ENCODE results near the gene SFXN5. TPM values are rescaled to one million over a fixed set of nuclear protein-coding genes. Genes with fewer than 3 reads are reported as not detected.

Gene SFXN5
- polyA plus RNA-seq, 1 donor (not counting 4 experiments of a cell fraction or from before 2014, with no cell fraction given): 6.3 TPM

- DNase-seq (ENCODE audit: low read depth, low spot score): no peak
- dilution Hi-C loops (cut with MboI; ENCODE audit: extremely low pct_ligation_motif_present, low sequenced_read_pairs): no loop called here
- Histone ChIP-seq H3K9me1 (ENCODE audit: control insufficient read depth, extremely low read depth, insufficient read depth, low read length) (no peaks in the 10 kb centered on the region), H3K4me2 (ENCODE audit: control insufficient read depth, extremely low read depth, insufficient read depth, low read depth, low read length) (no peak overlapping the region), H3K27me3 (ENCODE audit: control insufficient read depth, extremely low read depth, insufficient read depth, low read length) (no peaks in the 10 kb centered on the region), H3K4me3 (ENCODE audit: control insufficient read depth in 2 of 3, extremely low read depth in 1 of 3, insufficient read depth in 2 of 3, low read depth in 1 of 3, low read length in 3 of 3) (no peak overlapping the region), H3K9me3 (ENCODE audit: control insufficient read depth, low read depth, low read length) (no peaks in the 10 kb centered on the region), H3K4me1 (ENCODE audit: control insufficient read depth, extremely low read depth, insufficient read depth, low read length) (peaks cover 6% of the 10 kb centered on the region), H3K9ac (ENCODE audit: control insufficient read depth, extremely low read depth, insufficient read depth, low read length) (no peak overlapping the region), H3K79me2 (ENCODE audit: control insufficient read depth, insufficient read depth, low read length) (no peaks in the 10 kb centered on the region), H3K27ac (ENCODE audit: control insufficient read depth, insufficient read depth, low read length) (no peak overlapping the region), H3K36me3 (ENCODE audit: control insufficient read depth in 2 of 2, extremely low read depth in 1 of 2, insufficient read depth in 2 of 2, low read length in 2 of 2) (no peaks in the 10 kb centered on the region), H4K20me1 (ENCODE audit: control insufficient read depth, extremely low read depth, insufficient read depth, low read length) (no peaks in the 10 kb centered on the region), H2AFZ (ENCODE audit: control insufficient read depth, low read length) (no peak overlapping the region)
- FAIRE-seq: peak; percentile 53
- TF ChIP-seq EZH2 (IDR thresholded peaks at IDR 0.05; ENCODE audit: low read length) (no peak), CTCF (optimal IDR thresholded peaks at IDR 0.05 in 1 of 3, IDR thresholded peaks at IDR 0.05 in 1 of 3, conservative IDR thresholded peaks at IDR 0.05 in 1 of 3; ENCODE audit: extremely low read depth in 1 of 3, insufficient read depth in 2 of 3, low read length in 3 of 3) (no peak)
These were observed 87.3 kb downstream of the SFXN5 start for GRCh38 chr2:72984172-72984671.

- H3K4me3 ChIP-seq (ENCODE audit: control insufficient read depth in 2 of 3, extremely low read depth in 1 of 3, insufficient read depth in 2 of 3, low read depth in 1 of 3, low read length in 3 of 3): no peak overlapping the region
- no peak for DNase-seq (ENCODE audit: low read depth, low spot score)
- H3K4me2 ChIP-seq (ENCODE audit: control insufficient read depth, extremely low read depth, insufficient read depth, low read depth, low read length): no peak overlapping the region
- H3K27ac ChIP-seq (ENCODE audit: control insufficient read depth, insufficient read depth, low read length): no peak overlapping the region
- no peaks in the 10 kb centered on the region for H4K20me1 ChIP-seq (ENCODE audit: control insufficient read depth, extremely low read depth, insufficient read depth, low read length)
- no peak overlapping the region for H3K9ac ChIP-seq (ENCODE audit: control insufficient read depth, extremely low read depth, insufficient read depth, low read length)
- H3K4me1 ChIP-seq (ENCODE audit: control insufficient read depth, extremely low read depth, insufficient read depth, low read length): peaks cover 6% of the 10 kb centered on the region
- FAIRE-seq: no peak
- H2AFZ ChIP-seq (ENCODE audit: control insufficient read depth, low read length): no peak overlapping the region
- no peaks in the 10 kb centered on the region for H3K9me3 ChIP-seq (ENCODE audit: control insufficient read depth, low read depth, low read length)
- no peaks in the 10 kb centered on the region for H3K9me1 ChIP-seq (ENCODE audit: control insufficient read depth, extremely low read depth, insufficient read depth, low read length)
- H3K36me3 ChIP-seq (ENCODE audit: control insufficient read depth in 2 of 2, extremely low read depth in 1 of 2, insufficient read depth in 2 of 2, low read length in 2 of 2): no peaks in the 10 kb centered on the region
- H3K79me2 ChIP-seq (ENCODE audit: control insufficient read depth, insufficient read depth, low read length): no peaks in the 10 kb centered on the region
- no peaks in the 10 kb centered on the region for H3K27me3 ChIP-seq (ENCODE audit: control insufficient read depth, extremely low read depth, insufficient read depth, low read length)
- dilution Hi-C loops (cut with MboI; ENCODE audit: extremely low pct_ligation_motif_present, low sequenced_read_pairs): no loop called here
- TF ChIP-seq CTCF (optimal IDR thresholded peaks at IDR 0.05 in 1 of 3, IDR thresholded peaks at IDR 0.05 in 1 of 3, conservative IDR thresholded peaks at IDR 0.05 in 1 of 3; ENCODE audit: extremely low read depth in 1 of 3, insufficient read depth in 2 of 3, low read length in 3 of 3) (no peak), EZH2 (IDR thresholded peaks at IDR 0.05; ENCODE audit: low read length) (no peak)
These were observed 87.9 kb downstream of the SFXN5 start for GRCh38 chr2:72983500-72984161.
